Gastrocnemius medialis (tissue), 4 donors: ENCODE results near the gene CEND1. TPM values are rescaled to one million over a fixed set of nuclear protein-coding genes. Genes with fewer than 3 reads are reported as not detected.
"Not testable (repeated sequence)": the region's sequence is repeated elsewhere in the genome, so short reads cannot be mapped to it uniquely, and the experiment has no call there.

ENCODE experiments used
- ATAC-seq, 2 donors: fragments of 150-250 bp; one replicate each; pipeline ENCODE4 v1.9.1; 2016
- DNase-seq, 2 donors: peaks; one replicate each; pipeline ENCODE4 v3.0.0-alpha.2; 2019
- H3K27ac ChIP-seq, 4 donors: fragments of 200-600 bp; sonication (generic); 1 replicate in 1 of 4; 2 replicates in 3 of 4; pipeline ENCODE4 v1.5.1; 2016 to 2018; ENCODE audit warnings: mild to moderate bottlenecking in 2 of 4, moderate library complexity in 1 of 4
- H3K27me3 ChIP-seq, 3 donors: fragments of 200-600 bp; sonication (generic) in 2 of 3; 1 replicate in 1 of 3; 2 replicates in 2 of 3; pipeline versions ENCODE4 v1.5.1 to v1.6.0; 2016 to 2019; ENCODE audit warnings: mild to moderate bottlenecking in 1 of 3, moderate library complexity in 1 of 3
- H3K36me3 ChIP-seq, 2 donors: fragments of 200-600 bp; sonication (generic) in 1 of 2; one replicate each; pipeline ENCODE4 v1.5.1; 2017 to 2018
- H3K4me1 ChIP-seq, 2 donors: fragments of 200-600 bp; sonication (generic) in 1 of 2; one replicate each; pipeline ENCODE4 v1.5.1; 2016 to 2017; ENCODE audit warnings: mild to moderate bottlenecking in 2 of 2
- H3K4me3 ChIP-seq, 4 donors: fragments of 200-600 bp; sonication (generic) in 3 of 4; 1 replicate in 1 of 4; 2 replicates in 3 of 4; pipeline ENCODE4 v1.5.1; 2016 to 2019; ENCODE audit warnings: mild to moderate bottlenecking in 2 of 4
- H3K9me3 ChIP-seq, 3 donors: fragments of 200-600 bp; sonication (generic) in 2 of 3; 1 replicate in 1 of 3; 2 replicates in 2 of 3; pipeline ENCODE4 v1.5.1; 2016 to 2019
- POLR2A ChIP-seq, 2 donors: fragments of 450-650 bp; IDR thresholded peaks; one replicate each; pipeline ENCODE4 v1.6.1; 2017; ENCODE audit warnings: antibody characterized with exemption in 2 of 2, mild to moderate bottlenecking in 2 of 2, moderate library complexity in 2 of 2
- in situ Hi-C, 4 donors: fragments of 200-750 bp; cut with MboI; loops; one replicate each; pipeline versions ENCODE4 v1.15.0 to v1.8.0; 2017; ENCODE audit warnings: low sequenced_read_pairs in 4 of 4
- intact Hi-C: fragments of 100-400 bp; cut with DNase I; formaldehyde crosslinking; loops from one replicate; pipeline ENCODE4 v1.15.1; 2023; ENCODE audit warnings: low total_unique reads
- total RNA-seq, 4 donors: library from RNA; depleted of rRNA; stranded (reverse); fragments of >200 nt; gene quantifications; one replicate each; pipeline versions ENCODE4 v1.1.0 to v1.2.3, GENCODE V29; 2016
- TF ChIP-seq, protein P1 (sequence below), 5 experiments: fragments of 450-650 bp in 3 of 5; fragments of 200-600 bp in 2 of 5; sonication (generic) in 2 of 5; IDR thresholded peaks in 4 of 5; conservative IDR thresholded peaks in 1 of 5; 1 replicate in 4 of 5; 2 replicates in 1 of 5; pipeline ENCODE4 v1.5.1; 2016 to 2019; ENCODE audit warnings: antibody characterized with exemption in 5 of 5, mild to moderate bottlenecking in 3 of 5, moderate library complexity in 3 of 5

CEND1 gene
- total RNA-seq, 4 donors from 2014 or later: 0.20 TPM; not detected in 3

DNA sequence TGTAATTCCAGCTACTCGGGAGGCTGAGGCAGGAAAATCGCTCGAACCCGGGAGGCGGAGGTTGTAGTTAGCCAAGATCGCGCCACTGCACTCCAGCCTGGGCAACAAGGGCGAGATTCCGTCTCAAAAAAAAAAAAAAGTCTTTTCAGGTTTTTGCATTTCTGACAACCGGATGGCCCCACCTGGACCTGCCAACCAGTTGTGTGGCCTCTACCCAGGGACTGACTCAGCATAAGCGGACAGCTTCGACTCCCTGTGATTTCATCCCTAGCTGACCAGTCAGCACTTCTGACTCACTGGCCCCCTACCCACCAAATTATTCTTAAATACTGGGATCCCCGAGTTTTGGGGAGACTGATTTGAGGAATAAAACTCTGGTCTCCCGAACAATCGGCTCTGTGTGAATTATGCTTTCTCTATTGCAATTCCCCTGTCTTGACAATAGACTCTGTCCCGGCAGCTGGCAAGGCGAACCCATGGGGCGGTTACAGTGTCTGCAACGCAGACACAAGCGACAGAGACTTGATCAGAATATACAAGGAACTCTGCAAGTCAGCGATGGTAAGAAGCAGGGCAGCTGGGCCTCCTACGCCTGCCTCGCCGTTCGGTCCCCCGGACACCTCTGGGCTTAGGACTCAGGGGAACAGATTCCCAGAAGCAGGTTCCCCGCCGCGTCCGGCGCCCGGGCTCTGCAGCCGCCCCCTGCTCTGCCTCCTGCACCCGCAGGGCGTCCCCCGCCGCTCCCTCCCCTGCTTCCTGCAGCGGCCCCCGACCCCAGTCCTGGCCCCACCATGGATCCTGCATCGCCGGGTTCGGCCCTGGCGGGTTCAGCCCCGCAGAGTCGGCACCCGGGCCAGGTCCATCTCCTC, 43.4 kb downstream of the CEND1 start:
- Histone ChIP-seq H3K9me3 (no peaks in the 10 kb centered on the region), H3K36me3 (no peaks in the 10 kb centered on the region), H3K27ac (peak overlapping the region; percentile 78 to 98 (median 93)), H3K27me3 (no peaks in the 10 kb centered on the region), H3K4me1 (peaks cover 13 to 16% of the 10 kb centered on the region in 2 donors), H3K4me3 (peak overlapping the region; percentile 67 to 99 (median 85))
- ATAC-seq: peak; percentile 38 to 65
- TF ChIP-seq, protein P1, sequence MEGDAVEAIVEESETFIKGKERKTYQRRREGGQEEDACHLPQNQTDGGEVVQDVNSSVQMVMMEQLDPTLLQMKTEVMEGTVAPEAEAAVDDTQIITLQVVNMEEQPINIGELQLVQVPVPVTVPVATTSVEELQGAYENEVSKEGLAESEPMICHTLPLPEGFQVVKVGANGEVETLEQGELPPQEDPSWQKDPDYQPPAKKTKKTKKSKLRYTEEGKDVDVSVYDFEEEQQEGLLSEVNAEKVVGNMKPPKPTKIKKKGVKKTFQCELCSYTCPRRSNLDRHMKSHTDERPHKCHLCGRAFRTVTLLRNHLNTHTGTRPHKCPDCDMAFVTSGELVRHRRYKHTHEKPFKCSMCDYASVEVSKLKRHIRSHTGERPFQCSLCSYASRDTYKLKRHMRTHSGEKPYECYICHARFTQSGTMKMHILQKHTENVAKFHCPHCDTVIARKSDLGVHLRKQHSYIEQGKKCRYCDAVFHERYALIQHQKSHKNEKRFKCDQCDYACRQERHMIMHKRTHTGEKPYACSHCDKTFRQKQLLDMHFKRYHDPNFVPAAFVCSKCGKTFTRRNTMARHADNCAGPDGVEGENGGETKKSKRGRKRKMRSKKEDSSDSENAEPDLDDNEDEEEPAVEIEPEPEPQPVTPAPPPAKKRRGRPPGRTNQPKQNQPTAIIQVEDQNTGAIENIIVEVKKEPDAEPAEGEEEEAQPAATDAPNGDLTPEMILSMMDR (IDR thresholded peaks at IDR 0.05 in 4 of 5, conservative IDR thresholded peaks at IDR 0.05 in 1 of 5): no peak
- TF ChIP-seq POLR2A (IDR thresholded peaks at IDR 0.05): no peak
- in situ Hi-C loops: loop anchor here in 1 of 4 donors (25.0 kb wide), 1 partner anchor 184 kb away; the partner anchor contains the start of genes LMNTD2 and RASSF7
- peak in 1 of 2 donors; percentile 44 for DNase-seq
- intact Hi-C loops: loop anchor here (1.0 to 5.0 kb wide), 3 partner anchors 31 to 52 kb away; partner anchors contain the start of genes DEAF1, GATD1, SLC25A22 and TMEM80

DNA sequence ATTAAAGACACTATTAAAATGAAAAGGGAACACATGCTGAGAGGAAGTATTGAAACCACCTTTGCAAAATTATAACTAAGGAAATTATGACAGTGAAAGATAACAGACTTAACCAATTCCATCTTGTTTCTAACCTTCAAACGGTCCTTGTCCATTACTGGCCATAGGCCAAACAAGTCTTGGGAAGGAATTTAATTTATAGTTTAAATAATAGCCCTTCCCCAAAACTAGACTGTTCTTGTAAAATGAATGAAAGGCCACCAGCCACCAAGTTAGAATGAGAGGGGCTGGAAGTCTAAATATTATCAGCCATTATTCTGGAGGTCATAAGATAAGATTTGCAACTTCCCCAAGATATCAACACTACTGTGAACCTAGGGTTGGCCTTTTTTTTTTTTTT, 44.5 kb downstream of the CEND1 start:
- H3K27ac ChIP-seq: no peak overlapping the region
- DNase-seq: no peak
- intact Hi-C loops: loop anchor here (5.0 kb wide), 1 partner anchor 48 kb away; the partner anchor contains the start of genes DEAF1 and TMEM80

DNA sequence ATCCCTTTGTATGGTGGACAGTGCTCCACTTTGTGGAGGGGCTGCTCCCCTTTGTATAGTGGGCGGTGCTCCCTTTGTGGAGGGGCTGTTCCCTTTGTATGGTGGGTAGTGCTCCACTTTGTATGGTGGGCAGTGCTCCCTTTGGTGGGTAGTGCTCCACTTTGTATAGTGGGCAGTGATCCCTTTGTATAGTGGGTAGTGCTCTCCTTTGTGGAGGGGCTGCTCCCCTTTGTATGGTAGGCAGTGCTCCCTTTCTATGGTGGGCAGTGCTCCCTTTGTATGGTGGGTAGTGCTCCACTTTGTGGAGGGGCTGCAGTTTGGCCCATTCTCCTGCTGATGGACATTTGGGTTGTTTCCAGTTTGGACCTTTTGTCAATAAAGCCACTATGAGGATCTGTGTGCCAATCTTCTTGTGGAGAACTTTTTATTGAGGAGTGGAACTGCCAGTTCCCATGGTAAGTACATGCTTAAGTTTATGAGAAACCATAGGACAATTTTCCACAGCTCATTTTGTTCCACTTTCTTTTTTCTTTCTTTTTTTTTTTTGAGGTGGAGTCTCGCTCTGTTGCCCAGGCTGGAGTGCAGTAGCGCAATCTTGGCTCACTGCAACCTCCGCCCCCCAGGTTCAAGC, 47.2 kb downstream of the CEND1 start:
- H3K36me3 ChIP-seq: no peaks in the 10 kb centered on the region
- in situ Hi-C loops: loop anchor here in 1 of 4 donors (25.0 kb wide), 1 partner anchor 180 kb away; the partner anchor contains the start of genes LMNTD2 and RASSF7

More for the DNA sequence above, 44.5 kb downstream of the CEND1 start:
- Histone ChIP-seq H3K27me3 (no peaks in the 10 kb centered on the region), H3K4me3 (no peak overlapping the region), H3K9me3 (no peaks in the 10 kb centered on the region), H3K36me3 (no peaks in the 10 kb centered on the region), H3K4me1 (peaks cover 13 to 16% of the 10 kb centered on the region in 2 donors)
- in situ Hi-C loops: loop anchor here in 1 of 4 donors (25.0 kb wide), 1 partner anchor 183 kb away; the partner anchor contains the start of genes LMNTD2 and RASSF7
- TF ChIP-seq, protein P1 (IDR thresholded peaks at IDR 0.05 in 4 of 5, conservative IDR thresholded peaks at IDR 0.05 in 1 of 5): no peak
- no peak for TF ChIP-seq POLR2A (IDR thresholded peaks at IDR 0.05)
- ATAC-seq: no peak

DNA sequence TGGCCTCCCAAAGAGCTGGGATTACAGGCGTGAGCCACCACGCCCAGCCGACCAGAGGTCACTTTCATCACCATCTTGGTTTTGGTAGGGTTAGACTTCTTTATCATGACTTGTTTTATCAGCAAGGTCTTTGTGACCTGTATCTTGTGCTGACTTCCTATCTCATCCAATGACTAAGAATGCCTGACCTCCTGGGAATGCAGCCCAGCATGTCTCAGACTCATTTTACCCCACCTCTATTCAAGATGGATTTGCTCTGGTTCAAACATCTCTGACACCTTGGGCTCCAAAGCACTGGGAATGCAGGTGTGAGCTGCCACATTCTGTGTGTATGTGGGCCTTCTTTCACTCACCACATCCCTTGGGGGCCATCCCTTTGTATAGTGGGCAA, 47.7 kb downstream of the CEND1 start:
- ATAC-seq (no peak), DNase-seq (no peak)
- Histone ChIP-seq H3K9me3 (no peaks in the 10 kb centered on the region), H3K36me3 (no peaks in the 10 kb centered on the region), H3K4me3 (no peak overlapping the region), H3K27me3 (no peaks in the 10 kb centered on the region), H3K27ac (no peak overlapping the region), H3K4me1 (peaks cover 0 to 6% of the 10 kb centered on the region in 2 donors)
- TF ChIP-seq, protein P1 (IDR thresholded peaks at IDR 0.05 in 4 of 5, conservative IDR thresholded peaks at IDR 0.05 in 1 of 5): no peak
- TF ChIP-seq POLR2A (IDR thresholded peaks at IDR 0.05): no peak
- intact Hi-C loops: no loop called here
- in situ Hi-C loops: loop anchor here in 1 of 4 donors (25.0 kb wide), 1 partner anchor 180 kb away; the partner anchor contains the start of genes LMNTD2 and RASSF7

More for the DNA sequence above, 47.2 kb downstream of the CEND1 start:
- intact Hi-C loops: no loop called here
- Histone ChIP-seq H3K27me3 (no peaks in the 10 kb centered on the region), H3K4me1 (peaks cover 0 to 6% of the 10 kb centered on the region in 2 donors), H3K27ac (no peak overlapping the region), H3K9me3 (no peaks in the 10 kb centered on the region), H3K4me3 (no peak overlapping the region)
- DNase-seq (no peak), ATAC-seq (no peak)
- TF ChIP-seq, protein P1 (IDR thresholded peaks at IDR 0.05 in 4 of 5, conservative IDR thresholded peaks at IDR 0.05 in 1 of 5): no peak
- no peak for TF ChIP-seq POLR2A (IDR thresholded peaks at IDR 0.05)

DNA sequence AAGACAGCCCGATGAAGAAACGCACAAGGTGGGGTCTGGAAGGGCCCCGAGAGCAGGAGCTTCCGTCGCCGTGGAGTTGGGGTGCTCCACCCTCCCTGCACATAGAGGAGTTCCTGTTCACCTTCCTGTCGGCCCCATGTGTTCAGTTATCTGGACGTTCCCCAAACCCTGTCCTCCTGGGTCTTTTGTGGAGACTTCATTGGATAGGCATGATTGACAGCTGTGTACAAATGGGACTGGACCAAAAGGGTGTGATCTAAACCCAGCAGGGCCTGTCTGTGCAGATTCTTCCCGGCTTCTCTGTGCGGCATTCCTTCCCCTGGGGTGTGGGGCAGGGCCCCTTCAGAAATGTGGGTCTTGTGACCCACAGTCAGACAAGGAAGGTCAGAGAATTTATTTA, 52.0 kb downstream of the CEND1 start:
- H3K4me1 ChIP-seq, ATAC-seq, DNase-seq, H3K27me3 ChIP-seq, intact Hi-C loops, H3K4me3 ChIP-seq, H3K9me3 ChIP-seq, H3K36me3 ChIP-seq, H3K27ac ChIP-seq: not testable (repeated sequence)
- in situ Hi-C loops: loop anchor here in 1 of 4 donors (25.0 kb wide), 1 partner anchor 176 kb away; the partner anchor contains the start of genes LMNTD2 and RASSF7
